Spleen (tissue), 7 donors: Measurements from ENCODE around the gene SLC24A3.

Experiments
- POLR2AphosphoS5 ChIP-seq, 3 donors: sonication (generic); formaldehyde crosslinking; IDR thresholded peaks; one replicate each; pipeline ENCODE4 v1.5.1; 2017; ENCODE audit warnings: antibody characterized with exemption in 3 of 3
- TF ChIP-seq, protein P1 (sequence below), 11 experiments: fragments of 200-600 bp in 7 of 11; fragments of 450-650 bp in 4 of 11; sonication (generic) in 4 of 11; IDR thresholded peaks in 8 of 11; conservative IDR thresholded peaks in 3 of 11; 1 replicate in 7 of 11; 2 replicates in 4 of 11; pipeline versions ENCODE4 v1.4.0 to v1.8.0; 2016 to 2021; ENCODE audit warnings: antibody characterized with exemption in 11 of 11, inconsistent platforms in 4 of 11, mild to moderate bottlenecking in 1 of 11
- donor health status: DM: no; HTN: no; CAD: no; lungs with moderate emphysema.
- donor health status: DM: no; HTN: no; CAD: no.
- donor health status: DM: no; HTN: no; CAD: no.

DNA sequence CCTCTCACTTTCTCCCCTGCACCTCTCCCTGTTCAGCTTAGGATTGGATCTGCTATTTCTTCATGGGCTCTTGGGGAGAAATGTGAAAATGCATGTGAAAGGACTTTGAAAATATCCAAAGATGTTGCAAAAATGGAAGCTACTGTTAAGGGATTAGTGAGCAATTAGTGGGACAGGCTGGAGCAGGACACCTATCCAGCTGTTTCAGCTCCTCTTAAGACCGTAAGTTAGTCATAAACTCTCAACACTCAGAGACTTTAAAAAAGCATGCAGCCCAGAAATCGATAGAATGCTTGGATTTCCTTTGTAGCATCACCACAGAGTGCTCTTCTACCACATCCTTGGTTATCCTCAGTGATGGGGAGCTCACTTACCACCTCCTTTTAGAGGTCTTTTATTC, 88.7 kb downstream of the SLC24A3 start:
- TF ChIP-seq POLR2AphosphoS5 (IDR thresholded peaks at IDR 0.05), result no peak
- TF ChIP-seq, protein P1, sequence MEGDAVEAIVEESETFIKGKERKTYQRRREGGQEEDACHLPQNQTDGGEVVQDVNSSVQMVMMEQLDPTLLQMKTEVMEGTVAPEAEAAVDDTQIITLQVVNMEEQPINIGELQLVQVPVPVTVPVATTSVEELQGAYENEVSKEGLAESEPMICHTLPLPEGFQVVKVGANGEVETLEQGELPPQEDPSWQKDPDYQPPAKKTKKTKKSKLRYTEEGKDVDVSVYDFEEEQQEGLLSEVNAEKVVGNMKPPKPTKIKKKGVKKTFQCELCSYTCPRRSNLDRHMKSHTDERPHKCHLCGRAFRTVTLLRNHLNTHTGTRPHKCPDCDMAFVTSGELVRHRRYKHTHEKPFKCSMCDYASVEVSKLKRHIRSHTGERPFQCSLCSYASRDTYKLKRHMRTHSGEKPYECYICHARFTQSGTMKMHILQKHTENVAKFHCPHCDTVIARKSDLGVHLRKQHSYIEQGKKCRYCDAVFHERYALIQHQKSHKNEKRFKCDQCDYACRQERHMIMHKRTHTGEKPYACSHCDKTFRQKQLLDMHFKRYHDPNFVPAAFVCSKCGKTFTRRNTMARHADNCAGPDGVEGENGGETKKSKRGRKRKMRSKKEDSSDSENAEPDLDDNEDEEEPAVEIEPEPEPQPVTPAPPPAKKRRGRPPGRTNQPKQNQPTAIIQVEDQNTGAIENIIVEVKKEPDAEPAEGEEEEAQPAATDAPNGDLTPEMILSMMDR (IDR thresholded peaks at IDR 0.05 in 8 of 11, conservative IDR thresholded peaks at IDR 0.05 in 3 of 11), result no peak
